Measurements from ENCODE around the gene PWWP3B.

GRCh38 chrX:106171293-106171820, 3.3 kb downstream of the PWWP3B start:
- no peak for TF ChIP-seq ZNF518A (tag by site-specific recombination; conservative IDR thresholded peaks at IDR 0.05; ENCODE audit: low read depth)
- no peak for TF ChIP-seq ZNF335 (tag by site-specific recombination; conservative IDR thresholded peaks at IDR 0.05)
- TF ChIP-seq ZNF549 (tag by site-specific recombination; IDR thresholded peaks at IDR 0.05), result no peak
- TF ChIP-seq CTCF (tag by site-specific recombination; IDR thresholded peaks at IDR 0.05), result no peak
- no peak for TF ChIP-seq ZNF610 (tag by site-specific recombination; IDR thresholded peaks at IDR 0.05; ENCODE audit: borderline replicate concordance)
- TF ChIP-seq ZNF704 (tag by site-specific recombination; IDR thresholded peaks at IDR 0.05), result no peak
- no peak for TF ChIP-seq PBX3 (CRISPR knock-in tag; IDR thresholded peaks at IDR 0.05)
- TF ChIP-seq ZBTB26 (tag by site-specific recombination; optimal IDR thresholded peaks at IDR 0.05), result no peak
- no peak for TF ChIP-seq REST (tag by site-specific recombination; IDR thresholded peaks at IDR 0.05)
- no peak for TF ChIP-seq YY2 (tag by site-specific recombination; IDR thresholded peaks at IDR 0.05)
- no peak for TF ChIP-seq TRIM28 (IDR thresholded peaks at IDR 0.05; ENCODE audit: borderline replicate concordance, low read length)
- no peak for TF ChIP-seq ZSCAN18 (tag by site-specific recombination; IDR thresholded peaks at IDR 0.05)
